Heart left ventricle (tissue), 16 donors: ENCODE data around the gene JAKMIP1. TPM values are rescaled to one million over a fixed set of nuclear protein-coding genes. Genes with fewer than 3 reads are reported as not detected.

ENCODE experiments used
- ATAC-seq, 4 donors: fragments of 200-7000 bp; cut with Tn5 transposase; one replicate each; pipeline ENCODE4 v1.9.1; 2020 to 2022; ENCODE audit warnings: moderate library complexity in 4 of 4, mild to moderate bottlenecking in 3 of 4, moderate number of reproducible peaks in 1 of 4
- DNase-seq, 5 donors: peaks; one replicate each; pipeline ENCODE4 v3.0.0-alpha.2; 2020
- H3K27ac ChIP-seq, 12 donors: fragments of 200-600 bp; sonication (generic) in 4 of 12; one replicate each; pipeline versions ENCODE4 v1.5.0 to v1.8.0; 2016 to 2022; ENCODE audit warnings: mild to moderate bottlenecking in 2 of 12
- H3K27me3 ChIP-seq, 9 donors: fragments of 200-600 bp; sonication (generic) in 2 of 9; one replicate each; pipeline versions ENCODE4 v1.5.1 to v1.8.0; 2016 to 2022; ENCODE audit warnings: mild to moderate bottlenecking in 3 of 9
- H3K36me3 ChIP-seq, 9 donors: fragments of 200-600 bp; sonication (generic) in 2 of 9; one replicate each; pipeline versions ENCODE4 v1.5.0 to v1.8.0; 2018 to 2022; ENCODE audit warnings: mild to moderate bottlenecking in 2 of 9
- H3K4me1 ChIP-seq, 12 donors: fragments of 200-600 bp; sonication (generic) in 4 of 12; one replicate each; pipeline versions ENCODE4 v1.5.0 to v1.8.0; 2016 to 2022; ENCODE audit warnings: mild to moderate bottlenecking in 3 of 12
- H3K4me3 ChIP-seq, 12 donors: fragments of 200-600 bp; sonication (generic) in 4 of 12; one replicate each; pipeline versions ENCODE4 v1.5.0 to v1.8.0; 2017 to 2022; ENCODE audit warnings: mild to moderate bottlenecking in 9 of 12, moderate library complexity in 4 of 12
- H3K9me3 ChIP-seq, 12 donors: fragments of 200-600 bp; sonication (generic) in 4 of 12; one replicate each; pipeline versions ENCODE4 v1.5.0 to v1.8.0; 2016 to 2022; ENCODE audit warnings: mild to moderate bottlenecking in 1 of 12
- CTCF ChIP-seq, 12 donors: fragments of 200-600 bp; sonication (generic) in 4 of 12; IDR thresholded peaks; one replicate each; pipeline versions ENCODE4 v1.5.0 to v1.8.0; 2018 to 2022; ENCODE audit warnings: antibody characterized with exemption in 12 of 12, mild to moderate bottlenecking in 5 of 12
- POLR2A ChIP-seq, 2 donors: fragments of 450-650 bp; IDR thresholded peaks; one replicate each; pipeline ENCODE4 v1.6.1; 2017; ENCODE audit warnings: antibody characterized with exemption in 2 of 2, mild to moderate bottlenecking in 2 of 2, moderate library complexity in 2 of 2
- WGBS, 4 donors: extraction: QIAGEN DNeasy Blood & Tissue Kit in 2 of 4; methylation state at CpG; one replicate each; pipeline versions ENCODE4 v1.1.5 to v1.1.7; 2013 to 2018; 5-methylcytosine and 5-hydroxymethylcytosine counted together
- intact Hi-C, 10 donors: fragments of 100-400 bp; cut with DNase I; formaldehyde crosslinking; loops; one replicate each; pipeline versions ENCODE4 v1.11.1 to v1.14.2; 2022
- polyA plus RNA-seq, 2 donors: library from polyadenylated mRNA; stranded (reverse); fragments of 200-250 nt; gene quantifications; one replicate each; pipeline ENCODE4 v1.2.3, GENCODE V29; 2013
- total RNA-seq, 9 donors: library from RNA; depleted of rRNA in 2 of 9; stranded (reverse); fragments of >200 nt in 2 of 9; fragmentation: NEBNext Ultra II Directional in 3 of 9; extraction: Animal tissue kit (Norgen Biotek cat#: 25700) in 3 of 9; gene quantifications; one replicate each; pipeline versions ENCODE4 v1.1.0 to v1.2.4, GENCODE V29; 2016 to 2023
- donor health status: ischemic (EF 13 %, LVEDD 7.1; RV severe dilation, severe dysfunction).
- donor health status: healthy with polysubstance abuse.
- donor health status: DM: no; HTN: yes; CAD: no.
- donor health status: DM: no; HTN: no; CAD: no.
- donor health status: ischemic (EF 25% LVEDD 6.9; RV normal size, moderate dysfunction).
- donor health status: ischemic (EF 25% LVEDD 5.7; RV mildly dilated, moderate dysfunction).
- donor health status: healthy.
- donor health status: DM: yes; HTN: yes; CAD: no.
- donor health status: ischemic (EF 35%, LVEDD 5.7; RV mildly dilated, moderate dysfunction).
- donor health status: nonischemic (EF 11% LVEDD 7.7; RV severe dilation, severe dysfunction).
- donor health status: DM: yes; HTN: yes; CAD: no.
- donor health status: PGD.
- donor health status: ischemic (EF 29% LVEDD 5.4; RV normal size, mild dysfunction).
- donor health status: nonischemic (EF 23%, LVEDD 6.1; RV moderate dilation, normal function).

The JAKMIP1 gene
- total and polyA plus RNA-seq, 11 donors: 0.01 to 0.99 (median 0.23) TPM; not detected in 6

DNA sequence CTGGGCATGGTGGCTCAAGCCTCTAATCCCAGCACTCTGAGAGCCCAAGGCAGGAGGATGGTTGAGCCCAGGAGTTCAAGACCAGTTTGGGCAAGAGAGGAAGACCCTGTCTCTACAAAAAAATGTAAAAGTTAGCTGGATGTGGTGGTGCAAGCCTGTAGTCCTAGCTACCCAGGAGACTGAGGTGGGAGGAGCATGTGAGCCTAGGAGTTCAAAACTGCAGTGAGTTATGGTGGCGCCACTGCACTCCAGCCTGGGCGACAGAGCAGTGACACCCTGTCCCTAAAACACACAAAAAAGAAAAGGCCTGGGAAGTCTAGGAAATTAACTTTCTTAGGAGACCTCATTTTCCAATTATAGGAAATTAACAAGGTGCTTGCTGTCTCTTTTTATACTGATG, 76.8 kb downstream of the JAKMIP1 start:
- intact Hi-C loops: no loop called here
- Histone ChIP-seq H3K27me3 (peaks cover 0 to 13% (median under 1%) of the 10 kb centered on the region in 9 donors), H3K9me3 (no peaks in the 10 kb centered on the region), H3K4me3 (no peak overlapping the region), H3K36me3 (no peaks in the 10 kb centered on the region), H3K27ac (no peak overlapping the region), H3K4me1 (no peaks in the 10 kb centered on the region)
- no peak for DNase-seq
- TF ChIP-seq POLR2A (IDR thresholded peaks at IDR 0.05) (no peak), CTCF (IDR thresholded peaks at IDR 0.05) (no peak)
- 73 to 80% (median 78%) methylated on average over 2 of the region's 2 CpGs for WGBS, 4 donors
- ATAC-seq: no peak

DNA sequence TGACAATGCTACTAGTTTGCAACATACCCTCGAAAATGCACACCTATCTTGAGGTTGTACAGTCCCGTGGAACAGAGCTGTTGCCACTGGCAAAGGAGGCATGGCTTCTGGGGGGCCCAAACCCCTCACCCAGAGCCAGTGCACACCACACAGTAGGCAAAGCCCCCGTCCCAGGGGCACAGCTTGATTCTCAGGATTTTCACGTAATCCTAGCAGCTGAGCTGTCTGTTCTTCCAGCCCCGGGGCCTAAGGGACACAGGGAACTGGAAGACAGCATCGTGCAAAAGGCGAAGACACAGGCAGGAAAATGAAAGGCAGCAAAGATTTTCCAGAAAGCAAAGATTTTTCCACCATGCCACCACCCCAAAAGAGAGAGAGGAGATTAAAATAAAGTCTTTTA, 77.2 kb downstream of the JAKMIP1 start:
- ATAC-seq (no peak), DNase-seq (no peak)
- no peaks in the 10 kb centered on the region for H3K36me3 ChIP-seq
- H3K4me3 ChIP-seq: no peak overlapping the region
- H3K27ac ChIP-seq: no peak overlapping the region
- peaks cover 0 to 14% (median 4%) of the 10 kb centered on the region in 9 donors for H3K27me3 ChIP-seq
- WGBS, 4 donors: 67 to 74% (median 69%) methylated on average over 7 of the region's 7 CpGs
- H3K4me1 ChIP-seq: no peaks in the 10 kb centered on the region
- intact Hi-C loops: no loop called here
- H3K9me3 ChIP-seq: no peaks in the 10 kb centered on the region
- TF ChIP-seq CTCF (IDR thresholded peaks at IDR 0.05) (no peak), POLR2A (IDR thresholded peaks at IDR 0.05) (no peak)

GRCh38 chr4:6122496-6122895, 77.9 kb downstream of the JAKMIP1 start:
- no peak for TF ChIP-seq CTCF (IDR thresholded peaks at IDR 0.05)
- TF ChIP-seq POLR2A (IDR thresholded peaks at IDR 0.05): no peak
- intact Hi-C loops: no loop called here
- ATAC-seq: no peak
- Histone ChIP-seq H3K36me3 (no peaks in the 10 kb centered on the region), H3K9me3 (no peaks in the 10 kb centered on the region), H3K27ac (no peak overlapping the region), H3K4me3 (no peak overlapping the region), H3K27me3 (peaks cover 0 to 14% (median 4%) of the 10 kb centered on the region in 9 donors), H3K4me1 (no peaks in the 10 kb centered on the region)
- DNase-seq: no peak
- WGBS, 4 donors: 55 to 63% (median 62%) methylated on average over 6 of the region's 6 CpGs

GRCh38 chr4:6121941-6122340, 78.4 kb downstream of the JAKMIP1 start:
- no peaks in the 10 kb centered on the region for H3K4me1 ChIP-seq
- H3K27me3 ChIP-seq: peaks cover 0 to 15% (median 0%) of the 10 kb centered on the region in 9 donors
- intact Hi-C loops: no loop called here
- ATAC-seq (no peak), DNase-seq (no peak)
- WGBS, 4 donors: 86 to 90% (median 88%) methylated on average over 12 of the region's 12 CpGs
- no peak overlapping the region for H3K4me3 ChIP-seq
- H3K27ac ChIP-seq: no peak overlapping the region
- no peak for TF ChIP-seq POLR2A (IDR thresholded peaks at IDR 0.05)
- TF ChIP-seq CTCF (IDR thresholded peaks at IDR 0.05): no peak
- H3K36me3 ChIP-seq: no peaks in the 10 kb centered on the region
- no peaks in the 10 kb centered on the region for H3K9me3 ChIP-seq
